Hepatocyte (in vitro differentiated cells): ENCODE results near the gene RTRAF. TPM values are rescaled to one million over a fixed set of nuclear protein-coding genes. Genes with fewer than 3 reads are reported as not detected.

Experiments
- DNase-seq: peaks from one replicate; pipeline ENCODE4 v3.0.0-alpha.2; 2016; ENCODE audit warnings: low spot score
- H2AFZ ChIP-seq: fragments of 200-600 bp; sonication (generic); 2 replicates; pipeline ENCODE4 v1.6.0; 2016; ENCODE audit warnings: antibody characterized with exemption, mild to moderate bottlenecking
- H3K27ac ChIP-seq: fragments of 200-600 bp; sonication (generic); 2 replicates; pipeline ENCODE4 v1.5.1; 2016; ENCODE audit warnings: mild to moderate bottlenecking
- H3K27me3 ChIP-seq: fragments of 200-600 bp; sonication (generic); 2 replicates; pipeline ENCODE4 v1.6.1; 2016
- H3K36me3 ChIP-seq: fragments of 200-600 bp; sonication (generic); replicated peaks from 2 replicates; pipeline ENCODE4 v1.5.1; 2016; ENCODE audit warnings: low read depth; ENCODE audit not compliant: insufficient read depth
- H3K4me1 ChIP-seq: fragments of 200-600 bp; sonication (generic); 2 replicates; pipeline ENCODE4 v1.5.1; 2016; ENCODE audit warnings: mild to moderate bottlenecking, moderate library complexity; ENCODE audit not compliant: insufficient read depth
- H3K4me2 ChIP-seq: fragments of 200-600 bp; sonication (generic); 2 replicates; pipeline ENCODE4 v1.6.0; 2016
- H3K4me3 ChIP-seq: fragments of 200-600 bp; sonication (generic); 2 replicates; pipeline ENCODE4 v1.5.1; 2016; ENCODE audit warnings: mild to moderate bottlenecking
- H3K79me2 ChIP-seq: fragments of 200-600 bp; sonication (generic); 2 replicates; pipeline ENCODE4 v1.6.0; 2017; ENCODE audit warnings: mild to moderate bottlenecking
- H3K9me2 ChIP-seq: fragments of 200-600 bp; sonication (generic); replicated peaks from 2 replicates; pipeline ENCODE4 v1.6.0; 2017; ENCODE audit warnings: mild to moderate bottlenecking; ENCODE audit not compliant: insufficient read depth
- H3K9me3 ChIP-seq: fragments of 200-600 bp; sonication (generic); 2 replicates; pipeline ENCODE4 v1.5.1; 2016; ENCODE audit warnings: low read depth, mild to moderate bottlenecking
- H4K20me1 ChIP-seq: fragments of 200-600 bp; sonication (generic); 2 replicates; pipeline ENCODE4 v1.6.0; 2016; ENCODE audit warnings: mild to moderate bottlenecking; ENCODE audit not compliant: insufficient read depth, poor library complexity, severe bottlenecking
- CTCF ChIP-seq: fragments of 200-600 bp; sonication (generic); IDR thresholded peaks from 2 replicates; pipeline ENCODE4 v1.5.1; 2016; ENCODE audit warnings: antibody characterized with exemption, mild to moderate bottlenecking; ENCODE audit not compliant: poor library complexity
- EZH2 ChIP-seq: fragments of 200-600 bp; sonication (generic); IDR thresholded peaks from 2 replicates; pipeline ENCODE4 v1.6.1; 2016; ENCODE audit warnings: antibody characterized with exemption, mild to moderate bottlenecking, borderline replicate concordance
- EZH2phosphoT487 ChIP-seq: fragments of 200-600 bp; sonication (generic); IDR thresholded peaks from one replicate; pipeline ENCODE4 v1.6.1; 2018; ENCODE audit warnings: antibody characterized with exemption, mild to moderate bottlenecking, low read depth, moderate library complexity; ENCODE audit not compliant: unreplicated experiment, severe bottlenecking
- WGBS: methylation state at CpG from one replicate; pipeline ENCODE4 v1.1.6; 2016; ENCODE audit warnings: low lambda C conversion rate; ENCODE audit errors: missing lambda C conversion rate; 5-methylcytosine and 5-hydroxymethylcytosine counted together
- polyA plus RNA-seq: library from polyadenylated mRNA; unstranded; fragments of >200 nt; fragmentation: Nextera tagmentation; extraction: Ambion mirVana; gene quantifications from 2 replicates; pipeline ENCODE4 v1.2.1, GENCODE V29; 2016
- total RNA-seq: library from RNA; depleted of rRNA; stranded (reverse); fragments of >200 nt; gene quantifications from 2 replicates; pipeline ENCODE4 v1.2.3, GENCODE V29; 2014

The RTRAF gene
- total and polyA plus RNA-seq, 2 experiments from 2014 or later: 94.7 to 194 TPM

DNA sequence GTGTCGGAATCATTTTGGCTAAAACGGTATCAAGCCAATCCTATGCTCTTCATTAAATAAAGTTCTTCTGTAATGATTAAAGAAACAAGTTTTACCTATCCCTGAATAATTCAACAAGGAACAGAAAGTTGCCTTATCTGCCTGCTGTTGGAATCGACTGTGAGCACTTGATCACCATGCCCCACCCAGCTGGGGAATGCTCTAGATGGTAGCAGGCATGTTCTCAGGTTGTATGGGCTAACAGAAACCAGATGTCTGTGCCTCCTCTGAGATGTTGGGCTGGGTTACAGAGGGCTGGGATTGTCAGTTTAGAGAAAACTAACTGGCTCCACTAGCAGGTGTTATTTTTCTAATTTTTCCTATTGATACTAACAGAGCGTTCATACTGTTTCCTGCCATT lies 28.9 kb downstream of the RTRAF start:
- Histone ChIP-seq H3K4me2 (no peak overlapping the region), H3K79me2 (no peaks in the 10 kb centered on the region), H3K36me3 (no peaks in the 10 kb centered on the region), H3K9me2 (no peaks in the 10 kb centered on the region), H3K27ac (peak overlapping the region; percentile 22), H3K4me3 (no peak overlapping the region), H2AFZ (no peak overlapping the region), H4K20me1 (no peaks in the 10 kb centered on the region), H3K4me1 (peaks cover 6% of the 10 kb centered on the region), H3K9me3 (no peaks in the 10 kb centered on the region), H3K27me3 (no peaks in the 10 kb centered on the region)
- peak; percentile 26 for DNase-seq
- WGBS: 73% methylated on average over 4 of the region's 4 CpGs
- TF ChIP-seq CTCF: no peak
- no peak for TF ChIP-seq EZH2phosphoT487
- no peak for TF ChIP-seq EZH2

DNA sequence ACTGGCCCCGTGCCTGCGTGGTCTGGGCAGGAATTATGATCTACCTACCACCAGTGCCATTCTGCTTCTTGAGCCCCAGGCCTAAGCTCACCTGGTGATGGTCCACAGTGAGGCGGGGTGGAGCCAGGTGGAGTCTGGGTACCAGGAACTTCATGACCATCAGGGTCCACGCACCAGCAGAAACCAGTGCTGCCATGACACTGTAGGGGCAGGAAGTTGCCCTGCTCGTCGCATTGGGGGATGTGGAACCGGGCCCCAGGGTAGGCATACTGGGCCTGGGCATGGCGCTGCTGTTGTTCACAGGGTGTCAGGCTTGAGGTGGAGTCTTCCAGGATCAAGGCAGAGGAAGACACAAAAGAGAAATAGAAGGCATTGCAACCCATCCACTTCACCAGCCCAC lies 29.6 kb downstream of the RTRAF start:
- WGBS: 98% methylated on average over 8 of the region's 8 CpGs
- DNase-seq: no peak
- H3K27me3 ChIP-seq: no peaks in the 10 kb centered on the region
- no peaks in the 10 kb centered on the region for H3K9me3 ChIP-seq
- H4K20me1 ChIP-seq: no peaks in the 10 kb centered on the region
- no peak overlapping the region for H3K4me3 ChIP-seq
- H3K4me2 ChIP-seq: no peak overlapping the region
- peak overlapping the region; percentile 19 for H3K27ac ChIP-seq
- H3K4me1 ChIP-seq: peaks cover 6% of the 10 kb centered on the region
- H3K9me2 ChIP-seq: no peaks in the 10 kb centered on the region
- H3K79me2 ChIP-seq: no peaks in the 10 kb centered on the region
- no peak overlapping the region for H2AFZ ChIP-seq
- no peaks in the 10 kb centered on the region for H3K36me3 ChIP-seq
- TF ChIP-seq EZH2 (no peak), CTCF (no peak), EZH2phosphoT487 (no peak)

GRCh38 chr14:52020161-52020714 lies 30.9 kb downstream of the RTRAF start:
- H3K4me1 ChIP-seq: peaks cover 6% of the 10 kb centered on the region
- no peaks in the 10 kb centered on the region for H3K79me2 ChIP-seq
- no peak overlapping the region for H2AFZ ChIP-seq
- no peaks in the 10 kb centered on the region for H3K9me2 ChIP-seq
- no peak overlapping the region for H3K4me2 ChIP-seq
- H3K4me3 ChIP-seq: no peak overlapping the region
- no peaks in the 10 kb centered on the region for H3K36me3 ChIP-seq
- H3K9me3 ChIP-seq: no peaks in the 10 kb centered on the region
- no peaks in the 10 kb centered on the region for H3K27me3 ChIP-seq
- WGBS: 75% methylated on average over 5 of the region's 5 CpGs
- peak; percentile 27 for DNase-seq
- peak overlapping the region; percentile 19 for H3K27ac ChIP-seq
- no peak for TF ChIP-seq CTCF
- no peak for TF ChIP-seq EZH2phosphoT487
- no peak for TF ChIP-seq EZH2
- no peaks in the 10 kb centered on the region for H4K20me1 ChIP-seq
